ENCODE data around the gene SAMD5.
A peak's percentile ranks its signal among the peaks of the same experiment; 100 is the strongest.

Gene SAMD5

GRCh38 chr6:147579667-147580066, 71.2 kb downstream of the SAMD5 start:
- H3K4me3 ChIP-seq (ENCODE audit: low read depth, low read length): no peak overlapping the region
- in situ Hi-C loops (cut with HindIII; ENCODE audit: low sequenced_read_pairs): no loop called here
- no peak for DNase-seq (ENCODE audit: low read depth)
- TF ChIP-seq, protein P1, sequence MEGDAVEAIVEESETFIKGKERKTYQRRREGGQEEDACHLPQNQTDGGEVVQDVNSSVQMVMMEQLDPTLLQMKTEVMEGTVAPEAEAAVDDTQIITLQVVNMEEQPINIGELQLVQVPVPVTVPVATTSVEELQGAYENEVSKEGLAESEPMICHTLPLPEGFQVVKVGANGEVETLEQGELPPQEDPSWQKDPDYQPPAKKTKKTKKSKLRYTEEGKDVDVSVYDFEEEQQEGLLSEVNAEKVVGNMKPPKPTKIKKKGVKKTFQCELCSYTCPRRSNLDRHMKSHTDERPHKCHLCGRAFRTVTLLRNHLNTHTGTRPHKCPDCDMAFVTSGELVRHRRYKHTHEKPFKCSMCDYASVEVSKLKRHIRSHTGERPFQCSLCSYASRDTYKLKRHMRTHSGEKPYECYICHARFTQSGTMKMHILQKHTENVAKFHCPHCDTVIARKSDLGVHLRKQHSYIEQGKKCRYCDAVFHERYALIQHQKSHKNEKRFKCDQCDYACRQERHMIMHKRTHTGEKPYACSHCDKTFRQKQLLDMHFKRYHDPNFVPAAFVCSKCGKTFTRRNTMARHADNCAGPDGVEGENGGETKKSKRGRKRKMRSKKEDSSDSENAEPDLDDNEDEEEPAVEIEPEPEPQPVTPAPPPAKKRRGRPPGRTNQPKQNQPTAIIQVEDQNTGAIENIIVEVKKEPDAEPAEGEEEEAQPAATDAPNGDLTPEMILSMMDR (IDR thresholded peaks at IDR 0.05; ENCODE audit: low read depth, low read length, missing control alignments): no peak

DNA sequence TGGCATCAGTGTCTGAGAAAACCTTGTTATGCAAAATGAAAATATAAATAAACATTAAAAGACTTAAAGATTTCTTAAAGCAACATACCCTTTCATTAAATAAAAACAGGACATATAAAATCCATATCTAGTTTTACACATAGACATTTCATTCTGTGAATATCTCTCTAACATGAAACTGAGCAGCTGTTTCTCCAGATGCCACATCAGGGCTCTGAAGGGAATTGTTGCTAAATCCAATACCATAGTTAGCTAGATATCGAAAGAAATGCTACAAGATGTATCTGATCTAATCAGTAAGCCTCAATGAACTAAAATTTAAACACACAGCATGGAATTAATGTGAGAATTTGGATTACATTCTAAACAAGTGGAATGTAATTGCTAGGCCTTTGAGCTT, 74.5 kb downstream of the SAMD5 start:
- DNase-seq (ENCODE audit: low read depth): no peak
- TF ChIP-seq, protein P1 (IDR thresholded peaks at IDR 0.05; ENCODE audit: low read depth, low read length, missing control alignments): no peak
- in situ Hi-C loops (cut with HindIII; ENCODE audit: low sequenced_read_pairs): no loop called here

DNA sequence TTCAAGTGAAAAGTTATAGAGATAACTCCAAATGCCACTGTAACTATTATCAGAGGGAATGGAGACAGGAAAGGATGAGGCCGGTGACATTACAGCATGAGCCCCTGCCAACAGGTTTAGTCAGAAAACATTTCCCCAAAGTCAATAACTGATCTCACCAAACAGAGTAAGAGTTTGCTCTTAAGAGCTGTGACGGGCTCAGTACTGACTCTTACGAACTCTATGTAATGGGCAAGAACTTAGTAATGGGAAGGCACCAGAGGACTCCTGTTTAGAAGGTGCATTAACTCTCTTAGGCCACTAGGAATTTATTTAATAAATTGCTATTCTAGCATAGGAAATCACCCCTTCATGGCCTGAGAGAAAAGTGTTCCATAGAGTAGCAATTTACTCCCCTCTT, 76.8 kb downstream of the SAMD5 start:
- TF ChIP-seq, protein P1 (IDR thresholded peaks at IDR 0.05; ENCODE audit: low read depth, low read length, missing control alignments): no peak
- in situ Hi-C loops (cut with HindIII; ENCODE audit: low sequenced_read_pairs): no loop called here
- no peak for DNase-seq (ENCODE audit: low read depth)
- no peak overlapping the region for H3K4me3 ChIP-seq (ENCODE audit: low read depth, low read length)

More for the DNA sequence above, 74.5 kb downstream of the SAMD5 start:
- no peak overlapping the region for H3K4me3 ChIP-seq (ENCODE audit: low read depth, low read length)

- in situ Hi-C loops (cut with HindIII; ENCODE audit: low sequenced_read_pairs): no loop called here
- peak; percentile 57 for DNase-seq (ENCODE audit: low read depth)
- no peak overlapping the region for H3K4me3 ChIP-seq (ENCODE audit: low read depth, low read length)
- TF ChIP-seq, protein P1 (IDR thresholded peaks at IDR 0.05; ENCODE audit: low read depth, low read length, missing control alignments): no peak
Measured at GRCh38 chr6:147586044-147586443, 77.6 kb downstream of the SAMD5 start.

DNA sequence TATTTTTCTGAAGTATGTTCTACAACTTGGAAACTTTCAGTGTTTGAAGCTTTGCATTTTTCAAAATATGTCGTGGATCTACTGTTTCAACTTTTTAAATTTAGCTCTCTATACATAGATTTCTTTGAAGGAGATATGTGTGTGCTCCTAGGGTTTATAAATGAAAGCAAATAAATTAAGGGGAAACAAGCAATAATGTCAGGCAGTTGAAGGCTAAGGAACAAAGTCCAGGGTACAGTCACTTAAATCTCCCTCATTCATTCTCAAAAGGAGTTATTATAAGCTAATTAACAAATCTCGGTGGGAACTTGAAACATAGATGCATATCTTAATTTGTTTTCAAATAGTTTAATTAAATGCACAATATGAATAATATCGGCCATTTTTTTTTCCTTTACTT, 79.4 kb downstream of the SAMD5 start:
- in situ Hi-C loops (cut with HindIII; ENCODE audit: low sequenced_read_pairs): no loop called here
- TF ChIP-seq, protein P1 (IDR thresholded peaks at IDR 0.05; ENCODE audit: low read depth, low read length, missing control alignments): no peak
- H3K4me3 ChIP-seq (ENCODE audit: low read depth, low read length): no peak overlapping the region
- DNase-seq (ENCODE audit: low read depth): no peak

DNA sequence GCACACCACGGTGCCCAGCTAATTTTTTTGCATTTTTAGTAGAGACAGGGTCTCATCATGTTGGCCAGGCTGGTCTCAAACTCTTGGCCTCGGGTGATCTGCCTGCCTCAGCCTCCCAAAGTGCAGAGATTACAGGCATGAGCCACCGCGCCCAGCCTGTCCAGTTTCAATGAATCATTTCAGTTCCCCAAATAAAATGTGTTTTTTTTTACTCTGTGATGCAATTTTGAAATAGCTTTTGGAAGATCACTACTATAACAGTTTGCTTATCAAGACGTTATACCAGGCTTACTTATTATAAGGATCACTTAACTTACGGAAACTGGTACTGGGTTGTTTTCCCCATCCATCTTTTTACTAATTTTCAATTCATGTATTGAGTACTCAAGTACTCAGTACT, 80.0 kb downstream of the SAMD5 start:
- in situ Hi-C loops (cut with HindIII; ENCODE audit: low sequenced_read_pairs): no loop called here
- TF ChIP-seq, protein P1 (IDR thresholded peaks at IDR 0.05; ENCODE audit: low read depth, low read length, missing control alignments): no peak
- no peak overlapping the region for H3K4me3 ChIP-seq (ENCODE audit: low read depth, low read length)
- DNase-seq (ENCODE audit: low read depth): no peak

- in situ Hi-C loops (cut with HindIII; ENCODE audit: low sequenced_read_pairs): no loop called here
- no peak overlapping the region for H3K4me3 ChIP-seq (ENCODE audit: low read depth, low read length)
- DNase-seq (ENCODE audit: low read depth): no peak
- TF ChIP-seq, protein P1 (IDR thresholded peaks at IDR 0.05; ENCODE audit: low read depth, low read length, missing control alignments): no peak
Measured at GRCh38 chr6:147589739-147590250, 81.3 kb downstream of the SAMD5 start.

Data from astrocyte of the cerebellum (primary cell).